ENCODE measurements around the gene LYZ.

DNA sequence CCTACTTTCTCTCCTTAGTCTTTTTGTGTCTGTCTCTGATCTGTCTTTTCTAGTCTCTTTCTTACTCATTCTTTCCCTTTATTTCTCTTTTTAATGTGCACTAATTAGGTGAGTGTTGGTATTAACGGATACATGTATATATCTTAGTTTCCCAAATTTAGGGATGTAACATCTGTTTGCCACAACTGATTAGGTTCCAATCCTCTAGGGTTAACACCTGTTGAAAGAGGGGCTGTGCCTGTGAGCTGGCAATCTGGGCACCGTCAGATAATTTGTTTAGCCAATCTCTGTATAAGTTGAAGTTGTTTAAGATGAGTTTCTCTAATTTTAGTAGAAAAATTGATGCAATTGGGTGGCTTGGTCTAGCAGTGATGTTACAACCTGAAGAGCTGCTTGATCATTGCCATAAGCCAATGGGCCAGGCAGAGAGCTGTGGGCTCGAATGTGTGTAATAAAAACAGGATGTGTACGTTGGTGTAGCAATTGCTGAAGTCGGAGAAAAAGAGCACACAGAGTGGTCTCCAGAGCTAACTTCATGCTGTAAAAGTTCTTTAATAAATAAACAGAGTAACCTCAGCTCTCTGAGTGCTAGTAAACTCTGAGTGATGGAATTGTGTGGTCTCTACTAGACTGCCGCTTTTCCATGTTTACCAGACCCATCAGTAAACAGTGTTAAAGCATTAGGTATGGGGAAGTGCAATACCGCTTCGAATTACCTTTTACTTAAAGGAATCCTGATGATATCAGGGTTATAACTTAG is 18.3 kb upstream of the LYZ start:
- TF ChIP-seq, protein P1, sequence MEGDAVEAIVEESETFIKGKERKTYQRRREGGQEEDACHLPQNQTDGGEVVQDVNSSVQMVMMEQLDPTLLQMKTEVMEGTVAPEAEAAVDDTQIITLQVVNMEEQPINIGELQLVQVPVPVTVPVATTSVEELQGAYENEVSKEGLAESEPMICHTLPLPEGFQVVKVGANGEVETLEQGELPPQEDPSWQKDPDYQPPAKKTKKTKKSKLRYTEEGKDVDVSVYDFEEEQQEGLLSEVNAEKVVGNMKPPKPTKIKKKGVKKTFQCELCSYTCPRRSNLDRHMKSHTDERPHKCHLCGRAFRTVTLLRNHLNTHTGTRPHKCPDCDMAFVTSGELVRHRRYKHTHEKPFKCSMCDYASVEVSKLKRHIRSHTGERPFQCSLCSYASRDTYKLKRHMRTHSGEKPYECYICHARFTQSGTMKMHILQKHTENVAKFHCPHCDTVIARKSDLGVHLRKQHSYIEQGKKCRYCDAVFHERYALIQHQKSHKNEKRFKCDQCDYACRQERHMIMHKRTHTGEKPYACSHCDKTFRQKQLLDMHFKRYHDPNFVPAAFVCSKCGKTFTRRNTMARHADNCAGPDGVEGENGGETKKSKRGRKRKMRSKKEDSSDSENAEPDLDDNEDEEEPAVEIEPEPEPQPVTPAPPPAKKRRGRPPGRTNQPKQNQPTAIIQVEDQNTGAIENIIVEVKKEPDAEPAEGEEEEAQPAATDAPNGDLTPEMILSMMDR (IDR thresholded peaks at IDR 0.05) = no peak
- no peak for TF ChIP-seq POLR2AphosphoS5 (IDR thresholded peaks at IDR 0.05)
- no peak for TF ChIP-seq EP300 (IDR thresholded peaks at IDR 0.05)
- no peak for TF ChIP-seq POLR2A (IDR thresholded peaks at IDR 0.05)
